ENCODE data around the gene TIAM2. TPM values are rescaled to one million over a fixed set of nuclear protein-coding genes. Genes with fewer than 3 reads are reported as not detected.
A peak's percentile ranks its signal among the peaks of the same experiment; 100 is the strongest.

Gene TIAM2
- polyA plus RNA-seq, 5 donors, result 15.9 to 24.3 (median 21.1) TPM

- no peak for DNase-seq
These were observed 28.6 kb downstream of the TIAM2 start for GRCh38 chr6:155023717-155024116.

- DNase-seq, result no peak
These were observed 29.4 kb downstream of the TIAM2 start for GRCh38 chr6:155024391-155025027.

GRCh38 chr6:155026022-155026705 is 31.0 kb downstream of the TIAM2 start:
- no peak for DNase-seq

- no peak for DNase-seq
These were observed 31.6 kb downstream of the TIAM2 start for GRCh38 chr6:155026706-155027045.

- no peak for DNase-seq
These were observed 35.1 kb downstream of the TIAM2 start for GRCh38 chr6:155030148-155030720.

GRCh38 chr6:155031091-155031490 is 36.0 kb downstream of the TIAM2 start:
- no peak for DNase-seq

- DNase-seq, result no peak
These were observed 38.1 kb downstream of the TIAM2 start for GRCh38 chr6:155033021-155033791.

GRCh38 chr6:155036907-155037306 is 41.8 kb downstream of the TIAM2 start:
- no peak for DNase-seq

GRCh38 chr6:155038104-155038503 is 43.0 kb downstream of the TIAM2 start:
- no peak for DNase-seq

GRCh38 chr6:155038527-155038926 is 43.4 kb downstream of the TIAM2 start:
- DNase-seq, result no peak

GRCh38 chr6:155039618-155040017 is 44.5 kb downstream of the TIAM2 start:
- no peak for DNase-seq

- no peak for DNase-seq
These were observed 45.0 kb downstream of the TIAM2 start for GRCh38 chr6:155040154-155040553.

GRCh38 chr6:155040901-155041650 is 46.0 kb downstream of the TIAM2 start:
- no peak for DNase-seq

GRCh38 chr6:155041741-155042279 is 46.7 kb downstream of the TIAM2 start:
- DNase-seq, result peak; percentile 71 to 73

- no peak for DNase-seq
These were observed 47.9 kb downstream of the TIAM2 start for GRCh38 chr6:155042983-155043382.

GRCh38 chr6:155045561-155046404 is 50.7 kb downstream of the TIAM2 start:
- no peak for DNase-seq

GRCh38 chr6:155047523-155047922 is 52.4 kb downstream of the TIAM2 start:
- no peak for DNase-seq

- DNase-seq, result no peak
These were observed 55.2 kb downstream of the TIAM2 start for GRCh38 chr6:155050311-155050710.

- no peak for DNase-seq
These were observed 59.6 kb downstream of the TIAM2 start for GRCh38 chr6:155054491-155055250.

- no peak for DNase-seq
These were observed 60.6 kb downstream of the TIAM2 start for GRCh38 chr6:155055729-155056128.

All from right lung (tissue), 5 donors.